HT1080 (cell line): Measurements from ENCODE around the gene COL4A3. TPM values are rescaled to one million over a fixed set of nuclear protein-coding genes. Genes with fewer than 3 reads are reported as not detected.
A peak's percentile ranks its signal among the peaks of the same experiment; 100 is the strongest.

Experiments
- DNase-seq: peaks from one replicate; pipeline ENCODE4 v3.0.0-alpha.2; 2015; ENCODE audit warnings: low read depth
- polyA plus RNA-seq, 2 experiments: library from polyadenylated mRNA; depleted of rRNA; stranded (reverse); fragments of >200 nt; gene quantifications; 2 replicates each; pipeline ENCODE4 v1.2.3, GENCODE V29; 2015
- total RNA-seq: library from RNA; depleted of rRNA; stranded (reverse); fragments of >200 nt; shearing (Covaris generic); gene quantifications from 2 replicates; pipeline ENCODE4 v1.2.3, GENCODE V29; 2014; rRNA removed

The COL4A3 gene
- total RNA-seq, result not detected in 2 replicates
- not detected in 2 replicates for polyA plus RNA-seq (2015; cell fraction: cytosol; rRNA removed)
- polyA plus RNA-seq (2015; cell fraction: nucleus; rRNA removed), result not detected in 2 replicates

DNA sequence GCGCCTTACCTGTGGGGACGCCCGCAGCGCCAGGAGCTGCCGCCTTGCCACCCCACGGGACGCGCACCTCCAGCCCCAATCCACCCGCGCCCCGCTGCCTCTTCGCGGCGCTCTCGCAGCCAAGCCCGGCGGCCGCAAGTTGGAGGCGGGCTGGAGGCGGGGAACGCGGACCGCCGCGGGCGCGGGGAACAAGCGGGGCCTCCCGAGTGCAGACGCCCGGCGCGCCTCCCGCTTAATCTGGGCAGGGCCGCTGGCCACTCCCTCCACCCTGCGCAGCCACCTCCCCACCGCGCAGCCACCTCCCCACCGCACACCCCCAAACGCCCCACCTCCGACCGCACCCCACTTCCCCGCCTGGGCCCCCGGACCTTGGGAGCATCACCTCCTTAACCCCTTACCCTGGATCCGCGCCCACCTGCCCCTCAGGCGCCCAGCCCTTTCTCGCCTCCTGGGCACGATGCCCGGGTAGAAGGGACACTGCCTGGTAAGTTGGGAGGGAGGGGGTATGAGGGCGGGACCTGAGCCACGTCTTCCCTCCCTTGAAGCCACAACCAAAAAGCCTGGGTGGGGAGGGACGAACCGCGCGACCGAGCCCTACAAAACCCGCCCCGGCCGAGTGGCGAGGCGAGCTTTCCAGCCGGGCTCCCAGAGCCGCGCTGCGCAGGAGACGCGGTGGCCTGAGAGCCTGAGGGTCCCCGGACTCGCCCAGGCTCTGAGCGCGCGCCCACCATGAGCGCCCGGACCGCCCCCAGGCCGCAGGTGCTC lies at the start of gene COL4A3, which contains the start of gene COL4A4:
COL4A3 (plus strand) TSS at position 627 of the 765 bp plus-strand sequence; CDS start at position 730, 103 bp downstream.
COL4A4 (minus strand) TSS at position 208 of the 765 bp plus-strand sequence. CDS start 16,722 bp downstream, outside the sequence.
- no peak for DNase-seq

- no peak for DNase-seq
Measured at GRCh38 chr2:227115761-227116160, 48.7 kb upstream of the COL4A3 start.

DNA sequence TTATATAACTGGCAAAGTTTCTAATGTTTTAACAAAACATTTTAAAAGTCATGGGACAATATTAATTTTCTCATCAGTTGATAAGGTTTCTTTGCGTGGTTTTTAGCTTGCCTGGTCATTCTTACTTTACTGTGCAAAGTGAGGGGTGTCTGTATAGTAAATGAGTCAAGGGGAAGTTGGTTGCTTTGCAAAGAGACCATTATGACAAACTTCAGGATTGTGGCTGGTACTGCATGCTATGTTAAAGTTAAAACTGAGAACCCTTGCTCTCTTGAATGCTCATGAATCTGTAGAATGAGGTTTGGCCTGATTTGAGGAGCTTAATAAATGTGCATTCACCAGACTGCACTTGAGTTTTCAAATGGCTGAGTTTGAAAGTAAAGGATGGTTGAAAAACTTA lies 47.4 kb upstream of the COL4A3 start:
- DNase-seq, result no peak

DNA sequence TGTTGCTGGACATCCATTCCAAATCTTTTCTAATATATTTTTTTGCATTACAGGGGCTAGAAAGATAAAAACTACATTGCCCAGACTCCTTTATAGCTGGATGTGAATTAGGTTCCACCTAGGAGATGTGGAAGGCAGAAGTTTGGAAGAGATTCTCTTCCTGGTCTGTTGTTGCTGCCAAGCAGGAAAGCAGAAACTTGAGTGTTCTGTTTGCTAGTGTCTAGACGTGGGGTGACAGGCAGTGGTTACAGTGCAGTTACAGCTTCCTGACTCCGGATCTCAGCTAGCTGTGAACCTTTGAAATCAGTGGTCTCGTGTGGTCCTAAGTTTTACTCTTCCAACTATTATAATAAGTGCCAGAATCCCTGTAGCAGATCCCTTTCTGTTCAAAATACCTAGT lies 46.6 kb upstream of the COL4A3 start:
- DNase-seq, result no peak

DNA sequence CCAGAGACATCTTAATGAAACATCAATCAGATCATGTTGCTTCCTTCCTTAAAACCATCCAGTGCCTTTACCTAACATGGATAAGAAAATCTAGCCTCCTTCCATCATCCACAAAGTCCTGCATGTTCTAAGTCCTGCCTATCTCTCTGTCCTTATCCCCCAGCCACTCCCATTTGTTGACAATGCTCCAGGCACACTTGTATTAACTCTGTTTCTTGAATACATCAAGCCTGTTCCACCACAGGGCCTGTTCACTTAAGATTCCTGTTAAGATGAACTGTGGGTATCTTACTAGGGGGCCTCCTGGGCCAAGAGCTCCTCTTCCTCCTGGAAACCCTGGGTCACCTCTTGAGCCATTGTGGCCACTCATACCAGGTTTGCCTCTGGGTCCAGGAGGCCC lies 46.1 kb upstream of the COL4A3 start:
- no peak for DNase-seq

DNA sequence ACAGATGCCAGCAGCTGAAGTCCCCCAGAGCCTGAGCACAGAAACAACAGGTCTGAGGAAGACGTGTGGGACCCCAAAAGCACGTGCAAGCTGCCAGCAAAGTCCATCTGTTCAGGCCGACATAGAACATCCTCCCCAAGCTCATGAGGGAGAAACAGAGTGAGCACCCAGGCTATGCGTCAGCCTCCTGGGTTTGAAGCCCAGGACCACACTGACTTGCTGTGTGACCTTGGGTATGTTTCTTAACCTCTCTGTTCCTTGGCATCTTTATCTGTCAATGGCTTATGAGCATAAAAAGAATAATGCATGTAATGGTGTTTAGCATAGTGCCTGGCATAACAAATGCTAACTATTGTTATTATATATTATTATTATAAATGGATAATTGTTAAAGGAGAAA lies 40.7 kb upstream of the COL4A3 start:
- DNase-seq, result no peak

GRCh38 chr2:227124811-227125210 lies 39.6 kb upstream of the COL4A3 start:
- DNase-seq, result no peak

GRCh38 chr2:227125506-227125905 lies 38.9 kb upstream of the COL4A3 start:
- peak; percentile 21 for DNase-seq

DNA sequence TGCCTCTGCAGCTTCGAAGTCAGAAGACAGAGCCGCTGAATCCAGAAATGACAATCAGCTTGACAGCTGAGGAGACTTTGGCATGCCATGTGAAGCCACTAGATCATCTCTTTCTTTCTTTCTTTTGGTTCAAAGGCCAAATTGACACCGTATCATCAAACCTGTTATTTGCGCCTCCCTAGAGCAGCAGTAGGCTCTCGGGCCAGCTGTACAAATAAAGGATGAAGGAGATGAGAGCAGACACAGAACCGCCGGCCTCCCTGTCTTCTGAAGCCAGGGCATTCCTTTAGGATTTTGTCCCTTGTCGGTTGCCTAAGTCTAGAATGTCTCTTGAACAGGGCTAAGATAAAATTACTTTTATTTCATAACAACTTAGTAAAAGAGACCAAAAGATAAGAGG lies 37.2 kb upstream of the COL4A3 start:
- no peak for DNase-seq

DNA sequence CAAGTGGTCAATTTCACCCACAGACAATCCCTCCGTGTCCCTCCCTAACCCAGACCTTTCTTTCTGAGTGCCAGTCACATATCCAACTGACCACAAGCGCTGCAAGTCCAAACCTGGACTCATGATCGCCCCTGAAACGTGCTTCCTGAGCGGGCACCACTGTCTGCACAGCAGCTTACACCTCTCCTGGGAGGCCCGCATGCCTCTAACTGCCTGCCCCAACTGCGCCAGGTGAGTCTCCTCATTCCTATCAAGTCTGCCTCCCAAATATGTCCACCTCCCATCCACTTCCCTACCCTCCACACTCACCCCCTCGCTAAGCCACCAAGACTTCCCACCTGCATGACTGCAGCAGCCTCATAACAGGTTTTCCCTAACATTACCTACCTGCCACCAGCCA lies 33.8 kb upstream of the COL4A3 start:
- no peak for DNase-seq

- no peak for DNase-seq
Measured at GRCh38 chr2:227132986-227133385, 31.4 kb upstream of the COL4A3 start.

GRCh38 chr2:227134591-227134990 lies 29.8 kb upstream of the COL4A3 start:
- DNase-seq, result no peak

GRCh38 chr2:227141301-227141700 lies 23.1 kb upstream of the COL4A3 start:
- DNase-seq, result no peak

GRCh38 chr2:227143895-227144294 lies 20.5 kb upstream of the COL4A3 start:
- DNase-seq, result no peak

GRCh38 chr2:227146456-227146855 lies 18.0 kb upstream of the COL4A3 start:
- DNase-seq, result no peak

DNA sequence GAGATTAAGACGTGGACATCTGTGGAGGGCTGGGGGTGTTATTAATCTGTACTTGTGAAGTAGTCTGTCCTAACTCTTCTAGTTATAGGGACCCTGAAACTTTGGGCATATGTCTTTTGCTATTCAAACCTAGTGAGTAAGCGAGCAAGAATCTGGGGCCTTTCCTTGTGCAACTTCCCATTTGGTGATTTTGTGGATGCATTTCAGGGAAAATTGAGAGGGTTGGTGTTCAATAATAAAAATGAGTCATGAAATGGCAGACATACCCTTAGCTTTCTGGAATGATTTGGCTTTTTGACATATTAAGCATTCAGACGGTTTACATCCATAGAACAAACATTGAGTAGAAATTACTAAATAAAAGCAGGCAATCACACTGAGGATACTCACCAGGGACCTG lies 17.4 kb upstream of the COL4A3 start:
- peak; percentile 14 for DNase-seq

- DNase-seq, result no peak
Measured at GRCh38 chr2:227148106-227148505, 16.3 kb upstream of the COL4A3 start.

GRCh38 chr2:227150222-227150936 lies 14.0 kb upstream of the COL4A3 start:
- no peak for DNase-seq

DNA sequence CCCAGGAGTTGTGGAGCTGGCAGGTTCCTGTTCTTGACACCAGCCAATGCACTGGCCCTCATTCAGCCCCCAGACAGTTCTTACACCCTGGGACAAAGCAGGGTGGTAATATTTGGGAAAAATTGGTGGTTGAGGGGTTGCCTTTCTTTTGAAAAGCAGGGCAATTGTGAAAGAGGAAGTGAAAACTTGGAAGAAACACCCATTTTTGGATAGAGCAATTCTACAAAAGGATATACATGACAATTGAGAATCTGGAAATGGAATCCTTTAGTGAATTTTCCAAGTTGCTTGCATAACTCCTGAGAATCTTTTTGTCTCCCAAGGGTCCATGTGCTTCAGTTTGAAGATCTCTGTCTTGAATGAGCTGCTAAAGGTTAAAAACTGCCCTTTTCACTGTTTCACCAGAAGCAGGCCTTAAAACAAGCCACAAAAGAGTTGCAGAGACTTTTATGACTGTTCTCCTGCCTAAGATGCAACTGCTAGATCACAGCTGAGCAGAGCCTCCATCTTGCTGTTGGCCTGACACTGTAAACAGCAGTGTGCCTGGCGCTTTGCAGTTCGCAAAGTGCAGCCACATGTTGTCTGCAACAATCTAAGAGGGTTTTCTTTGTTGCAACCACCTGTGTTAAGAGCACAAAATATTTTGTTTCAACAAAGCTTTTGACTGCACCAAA lies 12.2 kb upstream of the COL4A3 start:
- DNase-seq, result no peak

- no peak for DNase-seq
Measured at GRCh38 chr2:227153307-227153706, 11.1 kb upstream of the COL4A3 start.

GRCh38 chr2:227153758-227154486 lies 10.5 kb upstream of the COL4A3 start:
- no peak for DNase-seq
